Smooth muscle cell (in vitro differentiated cells): ENCODE data around the gene CKS1B. TPM values are rescaled to one million over a fixed set of nuclear protein-coding genes. Genes with fewer than 3 reads are reported as not detected.
A peak's percentile ranks its signal among the peaks of the same experiment; 100 is the strongest.

Experiments used
- DNase-seq: peaks from one replicate; lab custom pipeline; 2025; ENCODE audit not compliant: unreplicated experiment; lab: John Stamatoyannopoulos, UW
- H2AFZ ChIP-seq: fragments of 200-600 bp; sonication (generic); 2 replicates; pipeline ENCODE4 v1.6.0; 2016; ENCODE audit warnings: antibody characterized with exemption, low read depth, mild to moderate bottlenecking
- H3F3A ChIP-seq: fragments of 200-600 bp; sonication (generic); 2 replicates; pipeline ENCODE4 v1.6.0; 2017; ENCODE audit warnings: antibody characterized with exemption, low read depth
- H3K27ac ChIP-seq: fragments of 200-600 bp; sonication (generic); 2 replicates; pipeline ENCODE4 v1.5.1; 2016; ENCODE audit warnings: low read depth, mild to moderate bottlenecking
- H3K27me3 ChIP-seq: fragments of 200-600 bp; sonication (generic); 2 replicates; pipeline ENCODE4 v1.6.1; 2016; ENCODE audit warnings: low read depth, mild to moderate bottlenecking
- H3K36me3 ChIP-seq: fragments of 200-600 bp; sonication (generic); 2 replicates; pipeline ENCODE4 v1.5.1; 2016; ENCODE audit warnings: low read depth
- H3K4me1 ChIP-seq: fragments of 200-600 bp; sonication (generic); 2 replicates; pipeline ENCODE4 v1.5.1; 2016; ENCODE audit warnings: low read depth
- H3K4me2 ChIP-seq: fragments of 200-600 bp; sonication (generic); 2 replicates; pipeline ENCODE4 v1.6.0; 2016; ENCODE audit warnings: mild to moderate bottlenecking
- H3K4me3 ChIP-seq: fragments of 200-600 bp; sonication (generic); 2 replicates; pipeline ENCODE4 v1.5.1; 2016; ENCODE audit warnings: mild to moderate bottlenecking
- H3K79me2 ChIP-seq: fragments of 200-600 bp; sonication (generic); 2 replicates; pipeline ENCODE4 v1.6.0; 2016; ENCODE audit warnings: low read depth, mild to moderate bottlenecking
- H3K9ac ChIP-seq: fragments of 200-600 bp; sonication (generic); 2 replicates; pipeline ENCODE4 v1.6.0; 2016; ENCODE audit warnings: low read depth
- H3K9me3 ChIP-seq: fragments of 200-600 bp; sonication (generic); replicated peaks from 2 replicates; pipeline ENCODE4 v1.5.1; 2016; ENCODE audit warnings: low read depth
- H4K20me1 ChIP-seq: fragments of 200-600 bp; sonication (generic); 2 replicates; pipeline ENCODE4 v1.6.0; 2016; ENCODE audit warnings: low read depth
- WGBS: methylation state at CpG from one replicate; pipeline ENCODE4 v1.1.7; 2016; ENCODE audit warnings: low lambda C conversion rate; 5-methylcytosine and 5-hydroxymethylcytosine counted together
- polyA plus RNA-seq: library from polyadenylated mRNA; unstranded; fragments of >200 nt; fragmentation: Nextera tagmentation; extraction: Ambion mirVana; gene quantifications from 2 replicates; pipeline ENCODE4 v1.2.1, GENCODE V29; 2016
- total RNA-seq: library from RNA; depleted of rRNA; stranded (reverse); fragments of >200 nt; gene quantifications from 2 replicates; pipeline ENCODE4 v1.2.3, GENCODE V29; 2014
- TF ChIP-seq, protein P1 (sequence below): fragments of 200-600 bp; sonication (generic); IDR thresholded peaks from 2 replicates; pipeline ENCODE4 v1.5.1; 2017; ENCODE audit warnings: borderline replicate concordance, mild to moderate bottlenecking, antibody characterized with exemption; ENCODE audit not compliant: insufficient read depth, poor library complexity, severe bottlenecking

CKS1B gene
- total and polyA plus RNA-seq, 2 experiments from 2014 or later, result 41.6 to 116 TPM

DNA sequence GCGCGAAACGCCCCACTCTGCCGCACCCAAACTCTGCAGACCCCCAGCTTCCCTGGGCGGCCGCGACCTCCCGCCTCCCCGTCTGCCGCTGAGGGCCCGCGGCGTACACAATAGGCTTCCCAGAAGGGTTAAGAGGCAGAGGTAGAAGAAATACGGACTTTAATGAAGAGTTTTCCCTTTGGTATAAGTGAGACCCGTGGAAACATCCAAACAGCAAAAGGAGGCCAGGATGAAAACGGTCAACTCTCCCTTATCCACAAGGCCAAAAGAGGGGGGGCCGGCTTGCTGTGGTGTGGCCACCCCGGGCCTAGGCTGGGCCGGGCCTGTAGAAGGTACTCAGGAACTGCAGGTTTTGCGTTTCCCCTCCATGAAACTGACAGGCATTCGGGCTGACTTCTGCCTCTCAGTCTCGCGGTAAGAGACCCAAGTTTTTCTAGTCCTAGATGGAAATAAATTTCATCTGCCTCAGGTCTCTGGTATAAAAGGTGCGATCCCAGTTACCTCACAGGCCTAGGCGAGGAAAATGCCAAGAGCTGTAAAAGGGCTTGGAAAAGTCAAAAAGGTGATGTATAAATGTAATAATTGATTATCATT, 12.2 kb upstream of the CKS1B start:
- no peak overlapping the region for H2AFZ ChIP-seq
- H3K27ac ChIP-seq, result peak overlapping the region; percentile 85
- no peaks in the 10 kb centered on the region for H3K9me3 ChIP-seq
- peaks cover 24% of the 10 kb centered on the region for H3F3A ChIP-seq
- H3K4me1 ChIP-seq, result peaks cover 21% of the 10 kb centered on the region
- H3K27me3 ChIP-seq, result no peaks in the 10 kb centered on the region
- H4K20me1 ChIP-seq, result peaks cover 15% of the 10 kb centered on the region
- peaks cover 17% of the 10 kb centered on the region for H3K79me2 ChIP-seq
- peaks cover 5% of the 10 kb centered on the region for H3K36me3 ChIP-seq
- TF ChIP-seq, protein P1, sequence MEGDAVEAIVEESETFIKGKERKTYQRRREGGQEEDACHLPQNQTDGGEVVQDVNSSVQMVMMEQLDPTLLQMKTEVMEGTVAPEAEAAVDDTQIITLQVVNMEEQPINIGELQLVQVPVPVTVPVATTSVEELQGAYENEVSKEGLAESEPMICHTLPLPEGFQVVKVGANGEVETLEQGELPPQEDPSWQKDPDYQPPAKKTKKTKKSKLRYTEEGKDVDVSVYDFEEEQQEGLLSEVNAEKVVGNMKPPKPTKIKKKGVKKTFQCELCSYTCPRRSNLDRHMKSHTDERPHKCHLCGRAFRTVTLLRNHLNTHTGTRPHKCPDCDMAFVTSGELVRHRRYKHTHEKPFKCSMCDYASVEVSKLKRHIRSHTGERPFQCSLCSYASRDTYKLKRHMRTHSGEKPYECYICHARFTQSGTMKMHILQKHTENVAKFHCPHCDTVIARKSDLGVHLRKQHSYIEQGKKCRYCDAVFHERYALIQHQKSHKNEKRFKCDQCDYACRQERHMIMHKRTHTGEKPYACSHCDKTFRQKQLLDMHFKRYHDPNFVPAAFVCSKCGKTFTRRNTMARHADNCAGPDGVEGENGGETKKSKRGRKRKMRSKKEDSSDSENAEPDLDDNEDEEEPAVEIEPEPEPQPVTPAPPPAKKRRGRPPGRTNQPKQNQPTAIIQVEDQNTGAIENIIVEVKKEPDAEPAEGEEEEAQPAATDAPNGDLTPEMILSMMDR, result no peak
- WGBS, result 18% methylated on average over 25 of the region's 25 CpGs
- peak overlapping the region; percentile 82 for H3K4me3 ChIP-seq
- DNase-seq, result no peak
- peak overlapping the region; percentile 95 for H3K4me2 ChIP-seq
- H3K9ac ChIP-seq, result peak overlapping the region; percentile 83

DNA sequence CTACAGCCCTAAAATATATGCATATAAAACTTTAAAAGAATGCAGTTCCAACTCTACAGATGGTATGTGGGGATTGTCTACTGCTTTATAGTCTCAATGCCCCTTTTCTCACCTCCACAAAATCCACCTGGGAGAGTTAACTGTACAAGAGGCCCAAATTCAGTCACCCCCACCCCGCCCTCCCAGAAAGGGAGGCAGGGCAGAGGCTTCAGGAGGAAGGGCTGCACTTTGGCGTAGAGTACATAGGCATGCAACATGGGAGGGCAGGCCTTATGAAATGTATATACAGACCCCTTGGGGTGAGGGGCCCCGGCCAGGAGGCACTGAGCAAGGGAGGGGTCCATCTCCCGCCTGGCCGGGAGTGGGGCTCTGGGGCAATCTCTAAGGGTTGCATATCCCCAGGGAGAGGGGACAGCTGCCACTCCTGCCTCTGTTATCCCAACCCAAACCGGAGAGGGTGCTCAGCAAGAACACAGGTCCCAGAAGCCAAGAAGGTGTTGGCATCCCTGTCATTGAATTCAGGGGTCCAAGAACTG, 11.6 kb upstream of the CKS1B start:
- peaks cover 29% of the 10 kb centered on the region for H3F3A ChIP-seq
- no peak for DNase-seq
- peaks cover 20% of the 10 kb centered on the region for H4K20me1 ChIP-seq
- TF ChIP-seq, protein P1, result no peak
- peaks cover 24% of the 10 kb centered on the region for H3K79me2 ChIP-seq
- peaks cover 5% of the 10 kb centered on the region for H3K36me3 ChIP-seq
- peaks cover 16% of the 10 kb centered on the region for H3K4me1 ChIP-seq
- H3K27me3 ChIP-seq, result no peaks in the 10 kb centered on the region
- WGBS, result 86% methylated on average over 6 of the region's 6 CpGs
- no peaks in the 10 kb centered on the region for H3K9me3 ChIP-seq
- H3K27ac ChIP-seq, result peak overlapping the region; percentile 85
- H2AFZ ChIP-seq, result no peak overlapping the region
- H3K4me2 ChIP-seq, result peak overlapping the region; percentile 95
- peak overlapping the region; percentile 82 for H3K4me3 ChIP-seq
- H3K9ac ChIP-seq, result peak overlapping the region; percentile 83

DNA sequence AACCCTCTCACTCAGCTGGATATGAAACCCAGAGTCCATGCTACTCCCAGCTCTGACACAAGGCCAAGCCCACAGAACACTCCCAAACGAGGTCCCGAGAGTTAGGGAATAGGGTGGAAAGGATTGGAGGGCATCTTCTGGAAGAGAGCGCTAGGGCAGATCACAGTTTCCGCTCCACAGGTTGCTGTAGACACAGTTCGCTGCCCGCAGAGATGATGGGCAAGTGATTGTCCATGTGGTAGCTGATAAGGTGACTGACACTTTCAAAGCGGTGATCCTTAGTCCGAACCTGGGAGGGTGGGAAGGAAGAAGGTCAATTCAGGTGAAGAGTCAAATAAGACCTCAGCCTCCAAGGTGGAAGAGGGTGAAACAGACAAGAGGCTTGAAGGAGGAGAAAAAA, 10.8 kb upstream of the CKS1B start:
- Histone ChIP-seq H3K27me3 (no peaks in the 10 kb centered on the region), H3K4me2 (no peak overlapping the region), H4K20me1 (peaks cover 28% of the 10 kb centered on the region), H3K4me1 (peaks cover 18% of the 10 kb centered on the region), H3K27ac (peak overlapping the region; percentile 85), H3K9ac (no peak overlapping the region), H3K9me3 (no peaks in the 10 kb centered on the region), H2AFZ (no peak overlapping the region), H3K79me2 (peaks cover 31% of the 10 kb centered on the region), H3F3A (peaks cover 29% of the 10 kb centered on the region), H3K36me3 (peaks cover 5% of the 10 kb centered on the region), H3K4me3 (no peak overlapping the region)
- WGBS, result 92% methylated on average over 8 of the region's 8 CpGs
- TF ChIP-seq, protein P1, result no peak
- DNase-seq, result no peak

DNA sequence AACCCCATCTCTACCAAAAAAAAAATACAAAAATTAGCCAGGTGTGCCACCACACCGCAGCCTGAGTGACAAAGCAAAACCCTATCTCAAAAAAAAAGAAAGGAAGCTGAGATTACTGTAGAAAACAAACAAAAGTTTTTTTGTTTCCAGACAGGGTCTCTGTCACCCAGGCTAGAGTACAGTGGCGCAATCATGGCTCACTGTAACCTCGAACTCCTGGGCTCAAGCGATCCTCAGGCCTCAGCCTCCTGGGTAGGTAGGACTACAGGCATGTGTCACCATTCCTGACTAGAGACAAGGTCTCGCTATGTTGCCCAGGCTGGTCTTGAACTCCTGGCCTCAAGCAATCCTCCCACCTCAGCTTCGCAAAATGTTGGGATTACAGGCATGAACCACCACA, 10.1 kb upstream of the CKS1B start:
- TF ChIP-seq, protein P1, result no peak
- Histone ChIP-seq H3F3A (peaks cover 29% of the 10 kb centered on the region), H3K27me3 (no peaks in the 10 kb centered on the region), H3K36me3 (peaks cover 5% of the 10 kb centered on the region), H3K79me2 (peaks cover 38% of the 10 kb centered on the region), H2AFZ (no peak overlapping the region), H3K9ac (no peak overlapping the region), H3K27ac (no peak overlapping the region), H3K4me2 (no peak overlapping the region), H3K9me3 (no peaks in the 10 kb centered on the region), H4K20me1 (peaks cover 35% of the 10 kb centered on the region), H3K4me3 (no peak overlapping the region), H3K4me1 (peaks cover 26% of the 10 kb centered on the region)
- 97% methylated on average over 6 of the region's 6 CpGs for WGBS
- no peak for DNase-seq
